H1 (cell line): ENCODE results near the gene STX4. TPM values are rescaled to one million over a fixed set of nuclear protein-coding genes. Genes with fewer than 3 reads are reported as not detected.

Source experiments
- CBX8 ChIP-seq: fragments of 300-800, 300-1000 bp; sonication (generic); IDR thresholded peaks from 2 replicates; pipeline ENCODE4 v1.7.1; 2016; ENCODE audit warnings: low read depth, low read length, borderline replicate concordance
- CHD2 ChIP-seq: IDR thresholded peaks from 2 replicates; pipeline ENCODE4 v1.6.1; 2012; ENCODE audit warnings: low read length, improper control_type of control experiment
- EP300 ChIP-seq, 2 experiments: IDR thresholded peaks; 1 replicate in 1 of 2; 2 replicates in 1 of 2; pipeline ENCODE4 v1.6.1; 2011 to 2012; ENCODE audit warnings: low read depth in 2 of 2, low read length in 2 of 2, mild to moderate bottlenecking in 2 of 2, borderline replicate concordance in 1 of 2, inconsistent platforms in 1 of 2, moderate library complexity in 1 of 2
- FOSL1 ChIP-seq: IDR thresholded peaks from 2 replicates; pipeline ENCODE4 v1.6.1; 2011; ENCODE audit warnings: mild to moderate bottlenecking, low read depth, low read length, moderate library complexity; ENCODE audit not compliant: insufficient read depth
- JUND ChIP-seq: IDR thresholded peaks from 2 replicates; pipeline ENCODE4 v1.6.1; 2011; ENCODE audit warnings: mild to moderate bottlenecking, improper control_type of control experiment, low read length
- KDM1A ChIP-seq: fragments of 200-600, 300-600 bp; sonication (generic); IDR thresholded peaks from 2 replicates; pipeline ENCODE4 v1.7.1; 2016; ENCODE audit warnings: mild to moderate bottlenecking, low read length, borderline replicate concordance
- KDM5A ChIP-seq: fragments of 200-600 bp; IDR thresholded peaks from 2 replicates; pipeline ENCODE4 v1.7.1; 2012; ENCODE audit warnings: mild to moderate bottlenecking, low read length, inconsistent platforms, mixed read lengths
- POLR2AphosphoS5 ChIP-seq: IDR thresholded peaks from 2 replicates; pipeline ENCODE4 v1.6.1; 2011; ENCODE audit warnings: low read depth, low read length
- RBBP5 ChIP-seq: IDR thresholded peaks from 2 replicates; pipeline ENCODE4 v1.7.1; 2012; ENCODE audit warnings: low read depth, mild to moderate bottlenecking, inconsistent platforms, low read length, moderate library complexity, borderline replicate concordance
- RNF2 ChIP-seq: fragments of 200-900, 300-1000 bp; sonication (generic); IDR thresholded peaks from 2 replicates; pipeline ENCODE4 v1.7.1; 2016; ENCODE audit warnings: borderline replicate concordance, low read depth, mild to moderate bottlenecking, antibody characterized with exemption, low read length; ENCODE audit not compliant: poor library complexity, severe bottlenecking; ENCODE audit errors: missing control alignments
- SAP30 ChIP-seq: fragments of 300-600 bp; sonication (generic); IDR thresholded peaks from 2 replicates; pipeline ENCODE4 v1.7.1; 2012; ENCODE audit warnings: low read length, moderate library complexity, mild to moderate bottlenecking, inconsistent platforms; ENCODE audit not compliant: insufficient read depth, insufficient replicate concordance
- SIN3A ChIP-seq, 2 experiments: IDR thresholded peaks in 1 of 2; conservative IDR thresholded peaks in 1 of 2; 2 replicates each; pipeline ENCODE4 v1.6.1; 2011 to 2012; ENCODE audit warnings: low read length in 2 of 2, improper control_type of control experiment in 1 of 2, low read depth in 1 of 2, mild to moderate bottlenecking in 1 of 2
- SIRT6 ChIP-seq: IDR thresholded peaks from one replicate; pipeline ENCODE4 v1.7.1; 2012; ENCODE audit warnings: low read length, inconsistent platforms
- SP4 ChIP-seq: IDR thresholded peaks from 2 replicates; pipeline ENCODE4 v1.6.1; 2012; ENCODE audit warnings: low read length, inconsistent platforms
- SRF ChIP-seq: IDR thresholded peaks from 2 replicates; pipeline ENCODE4 v1.6.1; 2011; ENCODE audit warnings: mild to moderate bottlenecking, low read depth, low read length, moderate library complexity
- TAF1 ChIP-seq: IDR thresholded peaks from 2 replicates; pipeline ENCODE4 v1.6.1; 2011; ENCODE audit warnings: mild to moderate bottlenecking, low read depth, low read length
- polyA plus RNA-seq, 7 experiments: library from polyadenylated mRNA; depleted of rRNA in 3 of 7; stranded (reverse) in 5 of 7; unstranded in 2 of 7; fragments of >200 nt in 5 of 7; fragments of 200-250 nt in 2 of 7; gene quantifications; 1 replicate in 5 of 7; 2 replicates in 1 of 7; 4 replicates in 1 of 7; pipeline versions ENCODE4 v1.2.1 to v1.2.3, GENCODE V29; 2011 to 2013; ENCODE audit warnings: missing spikeins in 2 of 7, mixed read lengths in 2 of 7
- total RNA-seq: library from RNA; stranded (reverse); fragmentation: NEBNext Ultra II Directional; extraction: Animal tissue kit (Norgen Biotek cat#: 25700); gene quantifications from 2 replicates; pipeline ENCODE4 v1.2.1, GENCODE V29; 2021
- TF ChIP-seq, protein P1 (sequence below): IDR thresholded peaks from 2 replicates; pipeline ENCODE4 v1.6.1; 2012; ENCODE audit warnings: inconsistent platforms

The STX4 gene
- total and polyA plus RNA-seq, 2 of the 8 experiments (the other 6 are each of a cell fraction or from before 2014, with no cell fraction given), result 25.8 to 32.3 TPM

DNA sequence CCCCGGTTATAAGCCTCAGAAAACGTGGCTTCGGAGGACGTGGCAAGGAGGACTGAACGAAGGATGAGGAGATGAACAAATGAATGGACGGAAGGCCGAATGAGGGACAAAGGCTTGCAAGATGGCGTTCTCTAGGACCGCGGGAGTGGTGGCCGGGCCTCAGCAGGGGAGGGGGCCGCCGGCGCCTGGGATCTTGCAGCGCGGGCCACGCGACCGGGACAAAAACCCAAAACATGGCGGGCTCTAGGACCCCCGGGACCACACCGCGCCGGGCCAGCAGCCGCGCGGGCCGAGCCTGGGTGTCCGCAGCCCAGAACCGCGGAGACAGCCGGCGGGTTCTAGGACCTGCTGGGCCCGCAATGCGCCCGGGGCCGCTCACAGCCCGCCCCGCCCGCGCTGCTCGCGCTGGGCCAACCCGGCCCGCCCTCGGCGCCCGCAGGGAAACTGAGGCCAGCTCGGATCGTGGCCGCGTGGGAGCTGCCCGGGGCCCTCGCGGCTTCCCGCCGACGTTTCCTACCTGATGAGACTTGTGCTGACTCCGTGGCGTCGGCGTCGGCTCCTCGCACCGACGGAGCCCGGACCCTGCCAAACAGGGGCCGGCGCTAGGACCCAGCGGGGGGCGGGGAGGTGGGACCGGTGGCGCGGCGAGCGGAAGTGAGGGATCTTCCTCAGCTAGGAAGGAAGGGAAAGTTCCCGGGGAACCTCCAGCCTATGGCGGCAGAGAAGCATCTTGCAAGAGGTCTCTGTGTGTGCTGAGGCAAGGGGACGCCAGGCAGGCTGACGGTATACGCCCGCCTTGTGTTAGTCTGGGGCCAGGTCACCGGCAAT is 40.0 kb downstream of the STX4 start (continued):
- TF ChIP-seq KDM1A (peak; percentile 99), TAF1 (peak; percentile 26), RBBP5 (peak; percentile 78), SIRT6 (no peak), SIN3A (conservative IDR thresholded peaks at IDR 0.05 in 1 of 2, IDR thresholded peaks at IDR 0.05 in 1 of 2; ENCODE audit: low read depth in 1 of 2, low read length in 2 of 2) (peak; percentile 77 to 94; a peak in 3 of 4 replicates), EP300 (IDR thresholded peaks at IDR 0.05; ENCODE audit: borderline replicate concordance in 1 of 2, low read depth in 2 of 2, low read length in 2 of 2) (0 out of 3 replicates have a peak, but pooled peaks of 1 of the 2 experiments have one; percentile 10), SAP30 (no peak), CBX8 (no peak), SP4 (no peak), JUND (no peak), POLR2AphosphoS5 (peak; percentile 37; the same call in 1 of the 2 replicates), SRF (no peak), RNF2 (no peak), FOSL1 (peak; percentile 100), CHD2 (0 out of 2 replicates have a peak, but pooled peaks have one; percentile 9), KDM5A (no peak; the same call in 1 of the 2 replicates)
- TF ChIP-seq, protein P1, sequence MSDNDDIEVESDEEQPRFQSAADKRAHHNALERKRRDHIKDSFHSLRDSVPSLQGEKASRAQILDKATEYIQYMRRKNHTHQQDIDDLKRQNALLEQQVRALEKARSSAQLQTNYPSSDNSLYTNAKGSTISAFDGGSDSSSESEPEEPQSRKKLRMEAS, result peak; percentile 19
- TF ChIP-seq, all 59 proteins: peak for 19
